ENCODE data around the gene ATP1A1.

Gene ATP1A1

GRCh38 chr1:116372651-116373430 is at the start of gene ATP1A1 (continued):
- no peak for TF ChIP-seq ZNF555 (tag by site-specific recombination; conservative IDR thresholded peaks at IDR 0.05)
- peak; percentile 52; the same call in 1 of the 2 replicates for TF ChIP-seq SCRT2 (tag by site-specific recombination; IDR thresholded peaks at IDR 0.05)
- TF ChIP-seq ZNF354C (tag by site-specific recombination; IDR thresholded peaks at IDR 0.05; ENCODE audit: borderline replicate concordance, low read depth), result no peak
- peak; percentile 95 for TF ChIP-seq ZBTB17 (tag by site-specific recombination; IDR thresholded peaks at IDR 0.05)
- TF ChIP-seq REST (tag by site-specific recombination; IDR thresholded peaks at IDR 0.05), result peak; percentile 80
- no peak for TF ChIP-seq ZBTB10 (tag by site-specific recombination; IDR thresholded peaks at IDR 0.05)
- no peak for TF ChIP-seq ZNF274 (IDR thresholded peaks at IDR 0.05; ENCODE audit: low read length)
- TF ChIP-seq ZNF274 (tag by site-specific recombination; IDR thresholded peaks at IDR 0.05; ENCODE audit: borderline replicate concordance), result no peak
- no peak for TF ChIP-seq HOXD13 (CRISPR knock-in tag; IDR thresholded peaks at IDR 0.05; ENCODE audit: borderline replicate concordance)
- no peak for TF ChIP-seq ZNF202 (tag by site-specific recombination; IDR thresholded peaks at IDR 0.05; ENCODE audit: borderline replicate concordance)
- TF ChIP-seq ZNF580 (tag by site-specific recombination; IDR thresholded peaks at IDR 0.05), result no peak
- peak; percentile 98 for TF ChIP-seq ZIC2 (tag by site-specific recombination; IDR thresholded peaks at IDR 0.05)
- TF ChIP-seq ZBTB44 (tag by site-specific recombination; IDR thresholded peaks at IDR 0.05), result peak; percentile 52; the same call in 1 of the 2 replicates
- TF ChIP-seq ZNF639 (tag by site-specific recombination; IDR thresholded peaks at IDR 0.05), result no peak
- TF ChIP-seq CTCF (tag by site-specific recombination; IDR thresholded peaks at IDR 0.05), result peak; percentile 74
- TF ChIP-seq INSM2 (tag by site-specific recombination; IDR thresholded peaks at IDR 0.05), result no peak
- TF ChIP-seq ZNF366 (tag by site-specific recombination; conservative IDR thresholded peaks at IDR 0.05), result 0 out of 2 replicates have a peak, but pooled peaks have one; percentile 27
- TF ChIP-seq ZNF596 (tag by site-specific recombination; IDR thresholded peaks at IDR 0.05), result no peak
- TF ChIP-seq SCRT1 (tag by site-specific recombination; IDR thresholded peaks at IDR 0.05; ENCODE audit: borderline replicate concordance), result peak; percentile 48; the same call in 1 of the 2 replicates
- TF ChIP-seq ZNF16 (tag by site-specific recombination; IDR thresholded peaks at IDR 0.05; ENCODE audit: low read depth), result no peak
- TF ChIP-seq ZNF121 (tag by site-specific recombination; IDR thresholded peaks at IDR 0.05), result no peak
- TF ChIP-seq ZNF114 (tag by site-specific recombination; IDR thresholded peaks at IDR 0.05), result no peak
- no peak for TF ChIP-seq ZNF157 (tag by site-specific recombination; IDR thresholded peaks at IDR 0.05)
- TF ChIP-seq YY1 (tag by site-specific recombination; IDR thresholded peaks at IDR 0.05), result no peak
- 0 out of 2 replicates have a peak, but pooled peaks have one; percentile 48 for TF ChIP-seq ZNF24 (tag by site-specific recombination; IDR thresholded peaks at IDR 0.05)
